ENCODE data around the gene CASP12.

DNA sequence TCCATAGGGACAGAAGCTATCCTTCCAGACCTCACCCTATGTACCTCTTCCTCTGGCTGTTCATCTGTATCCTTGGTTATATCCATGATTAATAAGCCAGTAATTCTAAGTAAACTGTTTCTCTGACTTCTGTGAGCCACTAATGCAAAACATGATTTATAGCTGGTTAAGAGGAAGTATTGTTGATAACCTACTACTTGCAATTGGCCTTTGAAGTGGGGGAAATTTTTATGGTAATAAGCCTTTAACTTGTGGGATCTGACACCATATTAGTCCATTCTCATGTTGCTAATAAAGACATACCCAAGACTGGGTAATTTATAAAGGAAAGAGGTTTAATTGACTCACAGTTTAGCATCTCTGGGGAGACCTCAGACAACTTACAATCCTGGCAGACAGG lies 21.9 kb downstream of the CASP12 start:
- TF ChIP-seq, protein P1, sequence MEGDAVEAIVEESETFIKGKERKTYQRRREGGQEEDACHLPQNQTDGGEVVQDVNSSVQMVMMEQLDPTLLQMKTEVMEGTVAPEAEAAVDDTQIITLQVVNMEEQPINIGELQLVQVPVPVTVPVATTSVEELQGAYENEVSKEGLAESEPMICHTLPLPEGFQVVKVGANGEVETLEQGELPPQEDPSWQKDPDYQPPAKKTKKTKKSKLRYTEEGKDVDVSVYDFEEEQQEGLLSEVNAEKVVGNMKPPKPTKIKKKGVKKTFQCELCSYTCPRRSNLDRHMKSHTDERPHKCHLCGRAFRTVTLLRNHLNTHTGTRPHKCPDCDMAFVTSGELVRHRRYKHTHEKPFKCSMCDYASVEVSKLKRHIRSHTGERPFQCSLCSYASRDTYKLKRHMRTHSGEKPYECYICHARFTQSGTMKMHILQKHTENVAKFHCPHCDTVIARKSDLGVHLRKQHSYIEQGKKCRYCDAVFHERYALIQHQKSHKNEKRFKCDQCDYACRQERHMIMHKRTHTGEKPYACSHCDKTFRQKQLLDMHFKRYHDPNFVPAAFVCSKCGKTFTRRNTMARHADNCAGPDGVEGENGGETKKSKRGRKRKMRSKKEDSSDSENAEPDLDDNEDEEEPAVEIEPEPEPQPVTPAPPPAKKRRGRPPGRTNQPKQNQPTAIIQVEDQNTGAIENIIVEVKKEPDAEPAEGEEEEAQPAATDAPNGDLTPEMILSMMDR (IDR thresholded peaks at IDR 0.05), result no peak
- no peak for TF ChIP-seq POLR2A (IDR thresholded peaks at IDR 0.05)
